ENCODE measurements around the gene SPR. TPM values are rescaled to one million over a fixed set of nuclear protein-coding genes. Genes with fewer than 3 reads are reported as not detected.

Gene SPR
- total and polyA plus RNA-seq, 2 donors (not counting 3 experiments of a cell fraction or from before 2014, with no cell fraction given) = 22.0 to 27.6 TPM

- ChIA-PET CTCF (interaction anchor here (1.2 to 2.3 kb wide), 5 partner anchors 13 to 75 kb away, joined by 3 to 8 read pairs (median 5); no protein-coding TSS in a partner anchor), POLR2A (no interaction called here)
- Histone ChIP-seq H3K27me3 (ENCODE audit: control insufficient read depth in 2 of 2, insufficient read depth in 2 of 2, low read length in 2 of 2) (peaks cover 19 to 21% of the 10 kb centered on the region in 2 experiments), H3K4me2 (ENCODE audit: insufficient read depth, low read length) (no peak overlapping the region), H4K20me1 (replicated peaks; ENCODE audit: control insufficient read depth, extremely low read depth, insufficient read depth, low read length) (no peaks in the 10 kb centered on the region), H3K36me3 (ENCODE audit: control insufficient read depth in 2 of 2, extremely low read depth in 1 of 2, insufficient read depth in 2 of 2, low read length in 2 of 2) (no peaks in the 10 kb centered on the region), H3K27ac (ENCODE audit: insufficient read depth, low read depth, low read length) (no peak overlapping the region), H3K9me1 (replicated peaks; ENCODE audit: control insufficient read depth, extremely low read depth, insufficient read depth, low read length) (no peaks in the 10 kb centered on the region), H2AFZ (ENCODE audit: low read depth, low read length) (no peak overlapping the region), H3K4me1 (ENCODE audit: control insufficient read depth, extremely low read depth, insufficient read depth, low read length) (no peaks in the 10 kb centered on the region), H3K79me2 (ENCODE audit: control insufficient read depth, insufficient read depth, low read length) (no peaks in the 10 kb centered on the region), H3K9ac (replicated peaks; ENCODE audit: extremely low read depth, insufficient read depth, low read length) (no peak overlapping the region), H3K4me3 (replicated peaks in 1 of 3; ENCODE audit: insufficient read depth in 1 of 3, low read depth in 1 of 3, low read length in 3 of 3) (no peak overlapping the region), H3K9me3 (replicated peaks; ENCODE audit: control insufficient read depth, insufficient read depth, low read length) (no peaks in the 10 kb centered on the region)
- no peak for TF ChIP-seq EZH2 (IDR thresholded peaks at IDR 0.05; ENCODE audit: borderline replicate concordance, low read depth, low read length, severe bottlenecking)
- TF ChIP-seq JUN (IDR thresholded peaks at IDR 0.05; ENCODE audit: borderline replicate concordance, insufficient read depth, insufficient read length, low read depth) = no peak
- TF ChIP-seq POLR2A (IDR thresholded peaks at IDR 0.05; ENCODE audit: low read depth, low read length) = no peak
- TF ChIP-seq MYC (IDR thresholded peaks at IDR 0.05; ENCODE audit: low read depth, low read length) = no peak
- no peak for TF ChIP-seq POLR2AphosphoS5 (IDR thresholded peaks at IDR 0.05; ENCODE audit: insufficient read depth, low read depth, low read length)
- no peak for TF ChIP-seq FOS (IDR thresholded peaks at IDR 0.05; ENCODE audit: borderline replicate concordance, insufficient read depth, low read length)
- no peak for TF ChIP-seq MAX (IDR thresholded peaks at IDR 0.05; ENCODE audit: insufficient read depth, insufficient read length)
- dilution Hi-C loops (cut with MboI; ENCODE audit: extremely low pct_ligation_motif_present, low sequenced_read_pairs) = no loop called here
- FAIRE-seq (no peak), DNase-seq (ENCODE audit: low read depth, low spot score) (no peak)
- BruUV-seq (replicated peaks) = no TSS peak
- intact Hi-C loops (cut with micrococcal nuclease) = no loop called here
Observed at GRCh38 chr2:72846171-72847095, 40.8 kb upstream of the SPR start.
